Large intestine (tissue), 3 donors: ENCODE results near the gene PPA2. TPM values are rescaled to one million over a fixed set of nuclear protein-coding genes. Genes with fewer than 3 reads are reported as not detected.

ENCODE experiments used
- DNase-seq, 2 donors: peaks; one replicate each; pipeline versions ENCODE4 v3.0.0 to v3.0.0-alpha.2; 2013
- H3K27ac ChIP-seq: one replicate; pipeline ENCODE4 v1.5.1; 2013; ENCODE audit warnings: low read length
- H3K27me3 ChIP-seq: 2 replicates; pipeline ENCODE4 v1.6.1; 2013; ENCODE audit warnings: low read length; ENCODE audit not compliant: control insufficient read depth, insufficient read depth
- H3K36me3 ChIP-seq: 2 replicates; pipeline ENCODE4 v1.6.1; 2013; ENCODE audit warnings: low read length; ENCODE audit not compliant: control insufficient read depth, insufficient read depth
- H3K4me1 ChIP-seq: one replicate; pipeline ENCODE4 v1.6.1; 2013; ENCODE audit warnings: low read length; ENCODE audit not compliant: control insufficient read depth, insufficient read depth
- H3K4me3 ChIP-seq: one replicate; pipeline ENCODE4 v1.5.1; 2013; ENCODE audit warnings: low read length
- H3K9me3 ChIP-seq: one replicate; pipeline ENCODE4 v1.6.1; 2013; ENCODE audit warnings: mild to moderate bottlenecking, low read depth, low read length, moderate library complexity; ENCODE audit not compliant: control insufficient read depth
- WGBS: methylation state at CpG from one replicate; pipeline ENCODE4 v1.1.5; 2013; ENCODE audit warnings: low lambda C conversion rate; ENCODE audit not compliant: insufficient coverage; 5-methylcytosine and 5-hydroxymethylcytosine counted together
- polyA plus RNA-seq: library from polyadenylated mRNA; unstranded; fragments of 120-200 nt; gene quantifications from one replicate; pipeline ENCODE4 v1.2.1, GENCODE V29; 2013

PPA2 gene
- polyA plus RNA-seq, 1 donor = 96.4 TPM

DNA sequence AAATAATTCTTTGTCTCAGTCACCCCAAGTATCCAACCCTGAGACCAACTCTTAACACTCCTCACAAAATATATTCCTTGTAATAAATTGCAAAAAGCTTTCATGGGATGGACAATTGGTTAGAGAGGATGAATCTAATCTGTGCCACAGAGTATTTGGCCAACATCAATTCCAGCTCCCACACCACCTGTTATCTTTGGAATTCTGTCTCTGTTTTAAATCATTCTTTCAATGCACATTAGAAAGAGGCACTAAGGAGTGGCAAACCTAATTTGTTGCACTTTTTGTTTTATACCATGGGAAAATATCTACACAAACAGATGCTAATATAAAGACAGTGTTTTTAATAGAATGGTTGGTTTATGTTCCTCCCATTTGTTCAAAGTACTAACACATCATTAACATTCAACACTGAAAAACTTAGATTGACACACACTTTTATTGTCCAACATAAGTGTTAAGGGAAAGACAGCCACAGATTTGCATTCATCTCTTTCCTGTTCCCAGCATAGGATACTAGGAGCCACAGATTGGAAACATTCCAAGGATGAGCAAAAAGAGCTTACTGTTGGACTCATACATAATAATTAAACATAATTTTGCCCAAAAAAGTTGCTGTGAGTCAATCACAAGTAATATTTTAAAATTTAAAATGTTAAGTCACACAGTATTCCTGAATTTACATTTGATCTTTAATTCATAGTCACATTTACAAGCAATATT is 116.4 kb downstream of the PPA2 start:
- no peaks in the 10 kb centered on the region for H3K4me1 ChIP-seq
- H3K36me3 ChIP-seq = peaks cover 2% of the 10 kb centered on the region
- no peak for DNase-seq
- H3K27me3 ChIP-seq = no peaks in the 10 kb centered on the region
- no peak overlapping the region for H3K27ac ChIP-seq
- H3K4me3 ChIP-seq = no peak overlapping the region
- no peaks in the 10 kb centered on the region for H3K9me3 ChIP-seq

DNA sequence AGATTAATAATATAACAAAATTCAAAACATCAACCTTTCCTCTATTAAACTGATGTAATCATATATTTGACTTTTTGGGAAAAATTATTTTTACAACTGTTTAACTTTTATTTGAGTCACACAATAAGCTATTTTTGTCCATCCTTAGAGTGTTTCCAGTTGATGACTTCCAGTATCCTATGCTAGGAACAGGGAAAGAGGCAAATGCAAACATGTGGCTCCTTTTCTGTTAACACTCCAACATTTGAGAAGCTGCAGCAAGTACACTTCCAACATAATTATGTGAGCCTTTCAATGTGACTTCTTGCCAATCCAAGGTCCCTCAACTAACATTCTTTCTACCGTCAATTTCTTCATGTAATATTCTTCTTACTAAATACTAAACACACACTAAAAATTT is 117.7 kb downstream of the PPA2 start:
- Histone ChIP-seq H3K9me3 (no peaks in the 10 kb centered on the region), H3K27me3 (no peaks in the 10 kb centered on the region), H3K4me1 (no peaks in the 10 kb centered on the region), H3K27ac (no peak overlapping the region), H3K4me3 (no peak overlapping the region), H3K36me3 (peaks cover 2% of the 10 kb centered on the region)
- no peak for DNase-seq
- WGBS = 100% methylated on average over 1 of the region's 1 CpG

DNA sequence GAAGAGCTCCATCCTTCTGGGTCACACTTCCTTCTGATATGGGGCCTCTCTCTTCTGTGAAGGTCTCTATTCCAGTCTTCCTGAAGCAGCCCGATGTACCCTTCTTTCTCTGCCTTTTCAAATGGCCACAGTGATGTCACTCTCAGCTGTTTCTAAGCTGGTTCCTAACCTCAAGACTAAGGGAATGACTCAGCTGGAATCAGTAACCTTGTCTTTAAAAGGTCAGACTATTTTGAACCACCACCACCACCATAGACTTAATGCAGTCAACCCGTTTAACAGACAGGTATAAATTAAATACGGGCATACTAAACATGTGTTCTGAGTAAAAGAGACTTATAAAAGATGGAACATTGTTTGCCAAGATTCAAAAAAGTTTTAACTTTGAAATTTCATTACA is 121.0 kb downstream of the PPA2 start:
- Histone ChIP-seq H3K36me3 (no peaks in the 10 kb centered on the region), H3K9me3 (no peaks in the 10 kb centered on the region), H3K27me3 (no peaks in the 10 kb centered on the region), H3K4me1 (no peaks in the 10 kb centered on the region), H3K4me3 (no peak overlapping the region), H3K27ac (no peak overlapping the region)
- DNase-seq = no peak
- 100% methylated on average over 2 of the region's 3 CpGs for WGBS

DNA sequence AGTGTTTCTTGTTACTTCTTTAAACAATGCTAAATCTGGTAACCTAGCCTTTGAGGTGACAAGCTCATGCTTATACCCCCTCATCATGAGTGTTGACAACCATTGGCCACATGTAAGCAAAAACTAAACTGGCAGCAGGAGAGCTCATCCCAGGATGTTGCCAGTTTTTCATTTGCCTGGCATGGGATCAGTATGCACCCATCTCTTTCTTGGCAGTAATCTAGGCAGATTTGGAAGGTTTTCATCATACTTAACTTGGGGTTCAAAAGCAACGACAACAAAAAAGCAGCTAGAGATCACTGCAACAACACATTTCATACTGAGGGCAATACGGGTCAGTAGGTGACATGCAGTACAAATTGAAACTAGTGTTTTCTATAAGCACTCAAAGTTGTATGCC is 122.0 kb downstream of the PPA2 start:
- WGBS = no CpG with 5 or more reads among the region's 2 CpGs
- no peaks in the 10 kb centered on the region for H3K27me3 ChIP-seq
- DNase-seq = no peak
- no peak overlapping the region for H3K4me3 ChIP-seq
- H3K36me3 ChIP-seq = no peaks in the 10 kb centered on the region
- H3K9me3 ChIP-seq = no peaks in the 10 kb centered on the region
- H3K4me1 ChIP-seq = no peaks in the 10 kb centered on the region
- no peak overlapping the region for H3K27ac ChIP-seq

DNA sequence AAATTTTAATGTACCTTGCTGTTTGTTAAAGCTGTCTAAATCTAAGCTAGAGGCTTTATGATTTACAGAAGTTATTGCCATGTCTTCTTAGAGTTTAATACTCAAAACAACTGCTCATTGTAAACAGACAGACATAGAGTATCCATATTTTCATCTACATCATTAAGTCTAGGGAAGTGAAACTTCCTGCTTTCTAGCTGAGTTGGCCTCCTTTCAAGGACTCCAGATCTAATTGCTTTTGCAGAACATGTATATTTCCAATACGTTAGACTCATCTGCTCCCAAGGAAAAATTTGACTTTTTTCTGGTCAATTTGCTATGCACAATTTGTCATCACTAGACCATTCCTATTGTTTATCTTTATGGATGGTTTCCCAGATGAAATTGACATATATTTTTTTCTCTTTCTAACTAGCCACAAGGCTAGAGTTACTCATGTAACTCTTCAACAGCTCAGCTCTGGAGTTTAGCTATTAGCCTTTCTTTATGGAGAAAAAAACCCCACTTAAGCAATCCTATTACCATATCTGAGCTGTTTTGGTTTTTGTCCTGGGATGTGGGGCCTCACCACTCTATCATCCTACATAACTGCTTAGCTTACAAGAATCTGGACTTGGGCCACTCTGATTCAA is 122.9 kb downstream of the PPA2 start:
- Histone ChIP-seq H3K27ac (no peak overlapping the region), H3K4me1 (no peaks in the 10 kb centered on the region), H3K4me3 (no peak overlapping the region), H3K27me3 (no peaks in the 10 kb centered on the region), H3K36me3 (no peaks in the 10 kb centered on the region), H3K9me3 (no peaks in the 10 kb centered on the region)
- DNase-seq = no peak
- no CpG with 5 or more reads among the region's 1 CpG for WGBS

DNA sequence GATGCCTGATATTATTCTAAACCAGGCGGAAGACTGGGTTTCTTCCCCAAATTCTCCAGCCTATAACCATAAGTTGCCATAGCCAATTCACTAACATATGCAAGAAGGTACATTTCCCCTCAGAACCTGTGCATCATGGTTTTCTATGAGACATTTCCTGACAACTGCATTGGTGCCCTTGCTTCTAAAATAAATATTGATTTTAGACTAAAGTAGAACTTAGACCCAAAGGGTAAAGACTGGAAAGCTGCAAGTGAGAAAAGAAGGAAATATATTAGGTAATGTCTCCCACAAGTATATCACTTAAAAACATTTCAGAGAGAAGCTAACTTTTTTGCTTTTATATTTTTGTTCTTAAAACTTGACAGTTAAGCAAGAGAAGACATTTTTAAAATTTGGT is 125.1 kb downstream of the PPA2 start:
- no peaks in the 10 kb centered on the region for H3K4me1 ChIP-seq
- no CpG with 5 or more reads among the region's 1 CpG for WGBS

DNA sequence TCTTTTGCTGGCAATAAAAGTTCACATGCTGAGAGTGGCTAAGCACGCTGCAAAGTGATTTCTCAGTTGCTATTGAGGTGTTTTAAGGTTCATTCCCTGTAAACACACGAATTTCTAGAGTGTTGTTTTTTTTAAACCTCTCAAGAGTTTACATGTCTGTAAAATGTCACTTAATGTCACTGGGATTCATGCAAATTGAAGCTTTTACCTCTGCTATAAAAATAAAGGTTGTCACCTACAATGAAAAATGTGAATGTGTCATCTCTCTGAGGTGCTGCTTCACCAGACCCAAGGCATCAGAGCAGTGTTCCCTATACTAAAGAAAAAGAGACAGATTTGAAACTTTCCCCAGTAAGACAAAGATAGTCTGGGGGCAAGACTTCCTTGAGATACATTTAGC is 127.0 kb downstream of the PPA2 start:
- H3K36me3 ChIP-seq = no peaks in the 10 kb centered on the region
- H3K27me3 ChIP-seq = no peaks in the 10 kb centered on the region
- H3K27ac ChIP-seq = no peak overlapping the region
- H3K4me3 ChIP-seq = no peak overlapping the region
- no peak for DNase-seq
- no peaks in the 10 kb centered on the region for H3K9me3 ChIP-seq
- 95% methylated on average over 2 of the region's 2 CpGs for WGBS
- no peaks in the 10 kb centered on the region for H3K4me1 ChIP-seq

More for the DNA sequence above, 125.1 kb downstream of the PPA2 start:
- H3K27me3 ChIP-seq = no peaks in the 10 kb centered on the region
- no peak for DNase-seq
- H3K36me3 ChIP-seq = no peaks in the 10 kb centered on the region
- H3K4me3 ChIP-seq = no peak overlapping the region
- H3K27ac ChIP-seq = no peak overlapping the region
- no peaks in the 10 kb centered on the region for H3K9me3 ChIP-seq

DNA sequence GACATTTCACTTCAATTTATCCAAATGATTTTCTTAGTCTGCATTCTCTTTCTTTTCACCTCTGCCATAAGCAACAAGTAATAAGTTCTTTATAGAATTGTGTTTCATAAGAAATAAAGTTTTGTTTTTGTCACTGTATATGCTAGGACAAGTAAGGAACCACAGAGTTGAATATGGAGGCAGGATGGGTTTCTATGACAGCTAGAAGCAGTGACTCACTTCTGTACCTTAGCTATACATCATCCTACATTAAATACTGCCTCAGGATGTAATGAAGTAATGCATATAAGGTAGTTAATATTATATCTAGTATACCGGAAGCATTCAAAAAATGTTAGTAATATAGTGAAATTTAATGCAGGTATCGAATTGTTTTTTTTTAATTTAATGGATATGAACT is 128.0 kb downstream of the PPA2 start:
- Histone ChIP-seq H3K4me3 (no peak overlapping the region), H3K9me3 (no peaks in the 10 kb centered on the region), H3K4me1 (no peaks in the 10 kb centered on the region), H3K36me3 (no peaks in the 10 kb centered on the region), H3K27me3 (no peaks in the 10 kb centered on the region), H3K27ac (no peak overlapping the region)
- WGBS = 100% methylated on average over 2 of the region's 2 CpGs
- DNase-seq = no peak

DNA sequence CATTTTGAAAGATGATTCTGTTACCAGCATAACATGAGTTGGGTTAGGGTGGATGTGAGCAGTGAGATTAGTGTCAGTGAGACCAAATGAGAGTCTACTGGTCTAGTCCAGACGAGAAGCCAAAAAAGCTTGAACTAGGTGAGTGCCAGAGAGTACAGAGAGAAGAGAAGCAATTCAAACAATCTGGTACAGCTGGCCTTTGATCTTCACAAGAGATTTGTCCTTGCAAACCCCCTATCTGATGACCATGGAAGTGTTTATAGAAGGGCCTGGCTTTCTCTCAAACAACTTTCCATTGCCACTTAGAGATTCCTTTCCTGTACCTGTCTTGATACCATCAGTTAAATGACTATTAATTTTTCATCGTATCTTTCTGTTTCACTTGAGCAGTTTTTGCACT is 128.5 kb downstream of the PPA2 start:
- Histone ChIP-seq H3K9me3 (no peaks in the 10 kb centered on the region), H3K4me3 (no peak overlapping the region), H3K4me1 (no peaks in the 10 kb centered on the region), H3K36me3 (no peaks in the 10 kb centered on the region), H3K27me3 (no peaks in the 10 kb centered on the region), H3K27ac (no peak overlapping the region)
- 100% methylated on average over 1 of the region's 2 CpGs for WGBS
- DNase-seq = no peak

DNA sequence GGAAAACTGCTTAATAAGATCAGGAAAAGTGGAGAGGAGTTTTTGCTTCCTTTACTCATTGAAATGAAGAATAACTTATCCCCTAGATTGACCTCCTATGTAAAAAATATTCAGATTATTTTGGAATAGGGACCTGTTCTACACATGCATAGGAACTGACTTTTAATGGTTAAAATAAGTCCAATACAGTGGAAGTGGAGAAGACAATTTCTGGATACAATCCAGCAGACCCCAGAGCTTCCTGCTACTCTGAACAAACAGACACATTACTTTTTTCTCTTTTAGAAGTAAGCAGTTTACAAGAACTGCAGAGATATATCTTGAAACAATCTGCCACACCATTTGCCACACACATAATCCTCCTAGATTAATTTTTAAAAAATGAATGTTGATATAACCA is 129.7 kb downstream of the PPA2 start:
- Histone ChIP-seq H3K4me1 (no peaks in the 10 kb centered on the region), H3K36me3 (no peaks in the 10 kb centered on the region), H3K27ac (no peak overlapping the region), H3K4me3 (no peak overlapping the region), H3K27me3 (no peaks in the 10 kb centered on the region), H3K9me3 (no peaks in the 10 kb centered on the region)
- DNase-seq = no peak
